Pancreas (tissue), 10 donors: ENCODE data around the gene CLEC2A. TPM values are rescaled to one million over a fixed set of nuclear protein-coding genes. Genes with fewer than 3 reads are reported as not detected.
"Not testable (repeated sequence)": the region's sequence is repeated elsewhere in the genome, so short reads cannot be mapped to it uniquely, and the experiment has no call there.

Experiments
- ATAC-seq, 4 donors: fragments of 200-7000 bp; cut with Tn5 transposase; one replicate each; pipeline versions ENCODE4 v1.8.0 to v1.9.1; 2020; ENCODE audit warnings: mild to moderate bottlenecking in 4 of 4, moderate library complexity in 4 of 4
- DNase-seq, 6 donors: peaks; one replicate each; pipeline ENCODE4 v3.0.0-alpha.2; 2020
- FAIRE-seq: peaks from 2 replicates; lab custom pipeline; 2012; peaks lifted over from hg19 to GRCh38; lab: Jason Lieb, UNC
- H3K27ac ChIP-seq, 4 donors: fragments of 200-600 bp; sonication (generic); 1 replicate in 3 of 4; 2 replicates in 1 of 4; pipeline versions ENCODE4 v1.5.0 to v1.8.0; 2020
- H3K27me3 ChIP-seq, 4 donors: fragments of 200-600 bp; one replicate each; pipeline ENCODE4 v1.8.0; 2021
- H3K36me3 ChIP-seq, 3 donors: fragments of 200-600 bp; sonication (generic) in 1 of 3; one replicate each; pipeline versions ENCODE4 v1.5.0 to v1.8.0; 2020 to 2021
- H3K4me1 ChIP-seq, 3 donors: fragments of 200-600 bp; one replicate each; pipeline ENCODE4 v1.8.0; 2021
- H3K4me3 ChIP-seq, 4 donors: fragments of 200-600 bp; sonication (generic) in 2 of 4; one replicate each; pipeline versions ENCODE4 v1.5.0 to v1.8.0; 2020 to 2021
- H3K9me3 ChIP-seq, 4 donors: fragments of 200-600 bp; one replicate each; pipeline ENCODE4 v1.8.0; 2021
- CTCF ChIP-seq, 4 donors: fragments of 200-600 bp; sonication (generic) in 3 of 4; IDR thresholded peaks; one replicate each; pipeline versions ENCODE4 v1.5.0 to v1.8.0; 2021; ENCODE audit warnings: antibody characterized with exemption in 4 of 4
- WGBS, 2 donors: extraction: QIAGEN DNeasy Blood & Tissue Kit; methylation state at CpG; one replicate each; pipeline ENCODE4 v1.1.7; 2013; 5-methylcytosine and 5-hydroxymethylcytosine counted together
- intact Hi-C, 3 donors: fragments of 100-400 bp; cut with DNase I; formaldehyde crosslinking; loops; one replicate each; pipeline versions ENCODE4 v1.11.1 to v1.14.2; 2022
- polyA plus RNA-seq, 2 donors: library from polyadenylated mRNA; stranded (reverse); fragments of 200-250 nt; gene quantifications; one replicate each; pipeline ENCODE4 v1.2.3, GENCODE V29; 2013
- total RNA-seq, 6 donors: library from RNA; stranded (reverse); fragmentation: NEBNext Ultra II Directional in 4 of 6; extraction: Animal tissue kit (Norgen Biotek cat#: 25700) in 4 of 6; gene quantifications; one replicate each; pipeline versions ENCODE4 v1.2.1 to v1.2.4, GENCODE V29; 2021 to 2023
- donor health status: healthy with polysubstance abuse.
- donor health status: DM: no; HTN: no; CAD: no; lungs with moderate emphysema.
- donor health status: DM: no; HTN: no; CAD: no.
- donor health status: control.
- donor health status: control.
- donor health status: Bipolar disorder and iron deficiency.
- donor health status: DM: yes; HTN: yes; CAD: no.
- donor health status: DM: no; HTN: no; CAD: no.
- donor health status: DM: no; HTN: no; CAD: no.
- donor health status: DM: yes; HTN: yes; CAD: no.

CLEC2A gene
- total and polyA plus RNA-seq, 8 donors = not detected

- ATAC-seq = no peak
- Histone ChIP-seq H3K9me3 (no peaks in the 10 kb centered on the region), H3K4me1 (no peaks in the 10 kb centered on the region), H3K27me3 (no peaks in the 10 kb centered on the region), H3K4me3 (no peak overlapping the region), H3K36me3 (no peaks in the 10 kb centered on the region), H3K27ac (no peak overlapping the region)
- no peak for DNase-seq
- intact Hi-C loops = no loop called here
- 57 to 66% methylated on average over 4 of the region's 4 CpGs for WGBS, 2 donors
- FAIRE-seq = no peak
- no peak for TF ChIP-seq CTCF (IDR thresholded peaks at IDR 0.05)
These were observed 51.6 kb downstream of the CLEC2A start for GRCh38 chr12:9880532-9881078.

- FAIRE-seq, intact Hi-C loops, H3K4me3 ChIP-seq, H3K27ac ChIP-seq, H3K9me3 ChIP-seq, H3K36me3 ChIP-seq, ATAC-seq, H3K27me3 ChIP-seq, H3K4me1 ChIP-seq: not testable (repeated sequence)
- peak in 1 of 6 donors; percentile 48 for DNase-seq
- 88 to 95% methylated on average over 22 to 26 of the region's 26 CpGs for WGBS, 2 donors
These were observed 56.0 kb downstream of the CLEC2A start for GRCh38 chr12:9876120-9876519.

DNA sequence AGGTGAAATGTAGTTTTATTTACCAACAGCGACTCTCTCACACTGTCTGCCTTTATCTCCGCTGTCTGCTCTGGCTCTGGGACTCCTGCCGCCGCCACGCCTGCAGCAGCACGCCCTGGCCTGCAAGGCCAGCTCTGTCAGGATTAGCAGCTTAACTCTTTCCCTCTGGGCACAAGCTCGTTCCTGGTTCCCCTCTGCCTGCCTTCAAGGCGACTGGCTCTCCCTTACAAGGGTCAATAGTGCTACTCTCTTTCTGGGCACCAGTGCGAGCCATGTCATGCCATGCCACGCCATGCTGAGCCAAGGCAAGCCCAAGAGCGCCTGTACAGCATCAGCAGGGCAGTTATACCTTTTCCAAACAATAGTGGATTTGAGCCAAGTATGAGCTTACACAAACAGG is 59.4 kb downstream of the CLEC2A start:
- DNase-seq (no peak), FAIRE-seq (no peak), ATAC-seq (no peak)
- Histone ChIP-seq H3K4me1 (peaks cover 0 to 6% (median 0%) of the 10 kb centered on the region in 3 donors), H3K27me3 (no peaks in the 10 kb centered on the region), H3K9me3 (no peaks in the 10 kb centered on the region), H3K27ac (no peak overlapping the region), H3K4me3 (no peak overlapping the region), H3K36me3 (no peaks in the 10 kb centered on the region)
- intact Hi-C loops = no loop called here
- WGBS, 2 donors = 57 to 64% methylated on average over 11 of the region's 11 CpGs
- no peak for TF ChIP-seq CTCF (IDR thresholded peaks at IDR 0.05)

DNA sequence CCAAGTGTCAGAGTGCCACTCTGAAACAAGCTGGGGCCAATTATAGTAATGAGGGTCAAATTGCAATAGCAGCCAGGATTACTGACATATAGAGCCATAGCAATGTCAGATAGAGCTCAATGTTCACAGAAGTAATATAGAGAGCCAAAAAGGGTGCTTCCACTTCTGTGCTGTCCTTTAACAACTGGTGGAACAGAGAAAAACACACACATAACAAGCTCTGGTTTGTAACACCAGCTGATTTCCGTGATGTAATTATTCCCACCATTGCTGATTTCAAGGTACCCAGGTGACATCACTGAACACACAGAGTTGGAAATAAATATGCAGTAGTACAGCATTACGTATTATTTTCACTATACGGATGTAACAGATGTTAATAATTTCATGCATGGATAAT is 60.0 kb downstream of the CLEC2A start:
- FAIRE-seq (no peak), DNase-seq (no peak)

DNA sequence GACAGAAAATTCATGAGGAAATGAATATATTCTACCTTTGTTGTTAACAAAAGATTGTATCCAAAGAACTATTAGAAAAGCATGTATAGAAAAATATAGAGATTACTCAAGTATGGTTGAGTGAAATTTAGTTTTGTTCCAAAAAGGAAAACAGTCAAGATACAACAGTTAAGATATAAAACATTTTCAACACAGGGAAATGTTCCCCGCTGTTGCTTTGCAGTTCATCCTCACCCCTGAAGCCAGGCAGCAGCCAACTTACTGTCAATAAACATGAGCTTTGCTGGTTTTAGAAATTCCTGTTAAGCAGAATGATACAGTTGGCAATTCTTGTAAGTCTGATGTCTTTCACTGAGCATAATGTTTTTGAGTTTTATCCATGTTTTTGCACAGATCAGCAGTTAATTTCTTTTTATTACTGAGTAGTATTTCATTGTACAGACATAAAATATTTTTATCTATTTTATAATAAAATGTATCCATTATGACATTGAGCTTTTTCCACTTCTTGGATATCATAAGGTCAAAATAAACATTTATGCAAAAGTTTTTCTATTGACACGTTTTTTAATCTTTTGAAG is 61.8 kb downstream of the CLEC2A start:
- Histone ChIP-seq H3K27me3 (no peaks in the 10 kb centered on the region), H3K4me1 (peaks cover 0 to 6% (median 0%) of the 10 kb centered on the region in 3 donors), H3K9me3 (no peaks in the 10 kb centered on the region), H3K36me3 (no peaks in the 10 kb centered on the region), H3K4me3 (peak overlapping the region in 1 of 4 donors; percentile 38), H3K27ac (peak overlapping the region in 2 of 4 donors; percentile 72)
- ATAC-seq (peak in 2 of 4 donors; percentile 24 to 28), FAIRE-seq (peak; percentile 56), DNase-seq (no peak)
- TF ChIP-seq CTCF (IDR thresholded peaks at IDR 0.05) = no peak
- intact Hi-C loops = no loop called here
- 63 to 74% methylated on average over 2 of the region's 2 CpGs for WGBS, 2 donors

More for the DNA sequence above, 60.0 kb downstream of the CLEC2A start:
- WGBS, 2 donors = 68 to 78% methylated on average over 3 of the region's 3 CpGs
- TF ChIP-seq CTCF (IDR thresholded peaks at IDR 0.05) = no peak
- H3K27me3 ChIP-seq = no peaks in the 10 kb centered on the region
- H3K9me3 ChIP-seq = no peaks in the 10 kb centered on the region
- H3K27ac ChIP-seq = no peak overlapping the region
- H3K4me1 ChIP-seq = peaks cover 0 to 6% (median 0%) of the 10 kb centered on the region in 3 donors
- intact Hi-C loops = no loop called here
- no peak overlapping the region for H3K4me3 ChIP-seq
- no peak for ATAC-seq
- H3K36me3 ChIP-seq = no peaks in the 10 kb centered on the region
